ENCODE measurements around the gene TET2. TPM values are rescaled to one million over a fixed set of nuclear protein-coding genes. Genes with fewer than 3 reads are reported as not detected.

The TET2 gene
- total RNA-seq, 1 donor from 2014 or later, result 30.0 TPM

- no peak for ATAC-seq
- Histone ChIP-seq H3K36me3 (no peaks in the 10 kb centered on the region), H3K9me3 (no peaks in the 10 kb centered on the region), H3K27me3 (no peaks in the 10 kb centered on the region), H3K4me3 (no peak overlapping the region), H3K4me1 (peaks cover 21% of the 10 kb centered on the region), H3K27ac (no peak overlapping the region)
- TF ChIP-seq CTCF (IDR thresholded peaks at IDR 0.05), result no peak
- no peak for DNase-seq
- intact Hi-C loops (cut with DNase I), result no loop called here
Measured at GRCh38 chr4:105186701-105187161, 40.1 kb downstream of the TET2 start.

- Histone ChIP-seq H3K4me1 (peaks cover 42% of the 10 kb centered on the region), H3K36me3 (no peaks in the 10 kb centered on the region), H3K4me3 (no peak overlapping the region), H3K27ac (no peak overlapping the region), H3K27me3 (no peaks in the 10 kb centered on the region), H3K9me3 (no peaks in the 10 kb centered on the region)
- DNase-seq (no peak), ATAC-seq (peak; percentile 40)
- no peak for TF ChIP-seq CTCF (IDR thresholded peaks at IDR 0.05)
- intact Hi-C loops (cut with DNase I), result no loop called here
Measured at GRCh38 chr4:105189855-105190650, 43.4 kb downstream of the TET2 start.

- Histone ChIP-seq H3K4me1 (peaks cover 45% of the 10 kb centered on the region), H3K27ac (no peak overlapping the region), H3K27me3 (no peaks in the 10 kb centered on the region), H3K9me3 (no peaks in the 10 kb centered on the region), H3K4me3 (no peak overlapping the region), H3K36me3 (no peaks in the 10 kb centered on the region)
- peak; percentile 69 for ATAC-seq
- DNase-seq, result no peak
- intact Hi-C loops (cut with DNase I), result no loop called here
- no peak for TF ChIP-seq CTCF (IDR thresholded peaks at IDR 0.05)
Measured at GRCh38 chr4:105191621-105192210, 45.0 kb downstream of the TET2 start.

GRCh38 chr4:105192474-105192873 is 45.8 kb downstream of the TET2 start:
- H3K36me3 ChIP-seq, result no peaks in the 10 kb centered on the region
- no peaks in the 10 kb centered on the region for H3K9me3 ChIP-seq
- peaks cover 46% of the 10 kb centered on the region for H3K4me1 ChIP-seq
- no peak for DNase-seq
- H3K27ac ChIP-seq, result no peak overlapping the region
- no peak for TF ChIP-seq CTCF (IDR thresholded peaks at IDR 0.05)
- intact Hi-C loops (cut with DNase I), result no loop called here
- no peak for ATAC-seq
- H3K4me3 ChIP-seq, result no peak overlapping the region
- no peaks in the 10 kb centered on the region for H3K27me3 ChIP-seq

GRCh38 chr4:105192910-105193309 is 46.2 kb downstream of the TET2 start:
- peaks cover 46% of the 10 kb centered on the region for H3K4me1 ChIP-seq
- intact Hi-C loops (cut with DNase I), result no loop called here

More at GRCh38 chr4:105192910-105193309, 46.2 kb downstream of the TET2 start:
- no peak overlapping the region for H3K4me3 ChIP-seq
- no peak for TF ChIP-seq CTCF (IDR thresholded peaks at IDR 0.05)
- no peak for ATAC-seq
- no peaks in the 10 kb centered on the region for H3K36me3 ChIP-seq
- H3K9me3 ChIP-seq, result no peaks in the 10 kb centered on the region
- no peak for DNase-seq
- H3K27me3 ChIP-seq, result no peaks in the 10 kb centered on the region
- H3K27ac ChIP-seq, result no peak overlapping the region

Measured in upper lobe of right lung (tissue), 1 donor.